ENCODE data around the gene DGKI. TPM values are rescaled to one million over a fixed set of nuclear protein-coding genes. Genes with fewer than 3 reads are reported as not detected.

DGKI gene
- total and polyA plus RNA-seq, 2 donors (not counting 1 experiment from before 2014, with no cell fraction given) = not detected

DNA sequence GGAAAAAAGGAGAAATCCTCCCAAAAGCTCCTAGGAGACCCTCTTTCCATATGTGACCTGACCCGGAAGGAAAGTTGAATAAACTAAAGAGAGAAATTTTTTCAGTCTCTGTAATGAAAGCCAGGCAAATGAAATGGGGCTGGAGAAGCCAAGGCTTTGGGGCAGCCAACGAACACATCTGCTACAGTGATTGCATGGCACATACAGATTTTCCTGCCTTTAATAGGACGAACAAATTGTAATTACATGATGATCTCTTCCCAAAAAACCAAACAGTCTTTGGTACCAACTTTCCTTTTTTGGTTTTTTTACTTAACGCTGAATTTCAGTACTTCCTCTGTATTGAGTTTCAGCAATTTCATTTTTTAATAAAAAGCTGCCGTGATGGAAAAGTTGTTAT, 479.8 kb downstream of the DGKI start:
- TF ChIP-seq, protein P1, sequence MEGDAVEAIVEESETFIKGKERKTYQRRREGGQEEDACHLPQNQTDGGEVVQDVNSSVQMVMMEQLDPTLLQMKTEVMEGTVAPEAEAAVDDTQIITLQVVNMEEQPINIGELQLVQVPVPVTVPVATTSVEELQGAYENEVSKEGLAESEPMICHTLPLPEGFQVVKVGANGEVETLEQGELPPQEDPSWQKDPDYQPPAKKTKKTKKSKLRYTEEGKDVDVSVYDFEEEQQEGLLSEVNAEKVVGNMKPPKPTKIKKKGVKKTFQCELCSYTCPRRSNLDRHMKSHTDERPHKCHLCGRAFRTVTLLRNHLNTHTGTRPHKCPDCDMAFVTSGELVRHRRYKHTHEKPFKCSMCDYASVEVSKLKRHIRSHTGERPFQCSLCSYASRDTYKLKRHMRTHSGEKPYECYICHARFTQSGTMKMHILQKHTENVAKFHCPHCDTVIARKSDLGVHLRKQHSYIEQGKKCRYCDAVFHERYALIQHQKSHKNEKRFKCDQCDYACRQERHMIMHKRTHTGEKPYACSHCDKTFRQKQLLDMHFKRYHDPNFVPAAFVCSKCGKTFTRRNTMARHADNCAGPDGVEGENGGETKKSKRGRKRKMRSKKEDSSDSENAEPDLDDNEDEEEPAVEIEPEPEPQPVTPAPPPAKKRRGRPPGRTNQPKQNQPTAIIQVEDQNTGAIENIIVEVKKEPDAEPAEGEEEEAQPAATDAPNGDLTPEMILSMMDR (IDR thresholded peaks at IDR 0.05) = no peak
- TF ChIP-seq EZH2 (IDR thresholded peaks at IDR 0.05; ENCODE audit: borderline replicate concordance, insufficient read depth, low read depth, low read length, poor library complexity, severe bottlenecking) = no peak
- peaks cover 0 to 9% (median 0%) of the 10 kb centered on the region in 3 donors for H3K9me3 ChIP-seq (ENCODE audit: control extremely low read depth in 1 of 3, control insufficient read depth in 2 of 3, insufficient read depth in 1 of 3, low read length in 2 of 3)
- ChIA-PET POLR2A (no interaction called here), CTCF (no interaction called here)
- no peaks in the 10 kb centered on the region for H3K36me3 ChIP-seq (replicated peaks in 1 of 2; ENCODE audit: control extremely low read depth in 1 of 2, control insufficient read depth in 1 of 2, extremely low read depth in 1 of 2, insufficient read depth in 2 of 2, low read length in 1 of 2)
- no peak overlapping the region for H3K9ac ChIP-seq (ENCODE audit: low read length)
- no peak overlapping the region for H3K4me3 Mint-ChIP-seq
- H4K20me1 ChIP-seq (ENCODE audit: control insufficient read depth, insufficient read depth, low read length, poor library complexity, severe bottlenecking) = no peaks in the 10 kb centered on the region
- H3K9me3 Mint-ChIP-seq (ENCODE audit: insufficient read depth) = peaks cover 2% of the 10 kb centered on the region
- H3K27ac Mint-ChIP-seq = no peak overlapping the region
- WGBS (ENCODE audit: insufficient coverage) = 60% methylated on average over 2 of the region's 5 CpGs
- H2AFZ ChIP-seq (ENCODE audit: insufficient read depth, low read depth, low read length, poor library complexity, severe bottlenecking) = no peak overlapping the region
- DNase-seq = no peak
- H3K79me2 ChIP-seq (ENCODE audit: control insufficient read depth, insufficient read depth, low read length) = no peaks in the 10 kb centered on the region
- no peak overlapping the region for H3K4me3 ChIP-seq (ENCODE audit: control extremely low read depth in 1 of 5, extremely low read depth in 1 of 5, insufficient read depth in 1 of 5, low read depth in 2 of 5, low read length in 4 of 5)
- ATAC-seq (ENCODE audit: low read depth) = no peak
- H3K27ac ChIP-seq (ENCODE audit: low read length in 2 of 2) = no peak overlapping the region
- intact Hi-C loops (cut with micrococcal nuclease) = no loop called here
- no peaks in the 10 kb centered on the region for H3K4me1 ChIP-seq (ENCODE audit: control insufficient read depth in 2 of 2, insufficient read depth in 2 of 2, low read length in 2 of 2)
- no peaks in the 10 kb centered on the region for H3K27me3 Mint-ChIP-seq
- H3K27me3 ChIP-seq (replicated peaks in 1 of 4; ENCODE audit: control extremely low read depth in 1 of 4, control insufficient read depth in 3 of 4, insufficient read depth in 4 of 4, low read length in 3 of 4) = no peaks in the 10 kb centered on the region
- H3K4me2 ChIP-seq (replicated peaks; ENCODE audit: low read depth, low read length, poor library complexity, severe bottlenecking) = no peak overlapping the region
- H3K4me1 Mint-ChIP-seq = no peaks in the 10 kb centered on the region

DNA sequence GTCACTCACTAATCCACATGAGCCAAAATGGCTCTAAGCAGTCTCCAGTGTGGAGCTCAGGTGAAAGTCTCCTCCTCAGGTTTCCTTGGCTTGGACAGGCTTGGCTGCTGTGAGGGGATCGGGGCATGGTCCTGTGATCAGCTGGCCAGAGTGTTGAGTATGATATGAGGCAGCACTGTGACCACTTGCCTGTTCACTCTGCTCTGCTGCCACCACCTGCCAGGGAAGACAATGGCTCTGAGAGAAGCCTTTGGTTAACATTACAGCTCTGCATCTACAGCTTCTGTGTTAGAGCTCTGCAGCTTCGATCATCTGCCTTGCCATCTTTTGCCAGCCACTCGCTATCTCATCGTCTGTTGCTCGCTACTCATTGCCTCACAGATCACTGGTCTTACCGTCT, 483.1 kb downstream of the DGKI start:
- CTCF ChIA-PET = no interaction called here
- no peaks in the 10 kb centered on the region for H3K79me2 ChIP-seq (ENCODE audit: control insufficient read depth, insufficient read depth, low read length)

More for the DNA sequence above, 483.1 kb downstream of the DGKI start:
- Histone ChIP-seq H3K9me3 (ENCODE audit: control extremely low read depth in 1 of 3, control insufficient read depth in 2 of 3, insufficient read depth in 1 of 3, low read length in 2 of 3) (peaks cover 0 to 9% (median 2%) of the 10 kb centered on the region in 3 donors), H3K27me3 (replicated peaks in 1 of 4; ENCODE audit: control extremely low read depth in 1 of 4, control insufficient read depth in 3 of 4, insufficient read depth in 4 of 4, low read length in 3 of 4) (no peaks in the 10 kb centered on the region), H3K4me3 (ENCODE audit: control extremely low read depth in 1 of 5, extremely low read depth in 1 of 5, insufficient read depth in 1 of 5, low read depth in 2 of 5, low read length in 4 of 5) (no peak overlapping the region), H3K4me1 (ENCODE audit: control insufficient read depth in 2 of 2, insufficient read depth in 2 of 2, low read length in 2 of 2) (no peaks in the 10 kb centered on the region), H3K4me2 (replicated peaks; ENCODE audit: low read depth, low read length, poor library complexity, severe bottlenecking) (no peak overlapping the region), H3K9ac (ENCODE audit: low read length) (no peak overlapping the region), H3K36me3 (replicated peaks in 1 of 2; ENCODE audit: control extremely low read depth in 1 of 2, control insufficient read depth in 1 of 2, extremely low read depth in 1 of 2, insufficient read depth in 2 of 2, low read length in 1 of 2) (no peaks in the 10 kb centered on the region), H4K20me1 (ENCODE audit: control insufficient read depth, insufficient read depth, low read length, poor library complexity, severe bottlenecking) (no peaks in the 10 kb centered on the region), H3K27ac (ENCODE audit: low read length in 2 of 2) (no peak overlapping the region), H2AFZ (ENCODE audit: insufficient read depth, low read depth, low read length, poor library complexity, severe bottlenecking) (no peak overlapping the region)
- H3K4me1 Mint-ChIP-seq = no peaks in the 10 kb centered on the region
- POLR2A ChIA-PET = no interaction called here
- DNase-seq (no peak), ATAC-seq (ENCODE audit: low read depth) (no peak)
- H3K27me3 Mint-ChIP-seq = no peaks in the 10 kb centered on the region
- TF ChIP-seq, protein P1 (IDR thresholded peaks at IDR 0.05) = no peak
- no peak for TF ChIP-seq EZH2 (IDR thresholded peaks at IDR 0.05; ENCODE audit: borderline replicate concordance, insufficient read depth, low read depth, low read length, poor library complexity, severe bottlenecking)
- WGBS (ENCODE audit: insufficient coverage) = 96% methylated on average over 6 of the region's 6 CpGs
- H3K4me3 Mint-ChIP-seq = no peak overlapping the region
- no peak overlapping the region for H3K27ac Mint-ChIP-seq
- intact Hi-C loops (cut with micrococcal nuclease) = no loop called here
- H3K9me3 Mint-ChIP-seq (ENCODE audit: insufficient read depth) = peaks cover 4% of the 10 kb centered on the region

Data from B cell (primary cell).